ENCODE results near the gene MAMSTR.

Gene MAMSTR

DNA sequence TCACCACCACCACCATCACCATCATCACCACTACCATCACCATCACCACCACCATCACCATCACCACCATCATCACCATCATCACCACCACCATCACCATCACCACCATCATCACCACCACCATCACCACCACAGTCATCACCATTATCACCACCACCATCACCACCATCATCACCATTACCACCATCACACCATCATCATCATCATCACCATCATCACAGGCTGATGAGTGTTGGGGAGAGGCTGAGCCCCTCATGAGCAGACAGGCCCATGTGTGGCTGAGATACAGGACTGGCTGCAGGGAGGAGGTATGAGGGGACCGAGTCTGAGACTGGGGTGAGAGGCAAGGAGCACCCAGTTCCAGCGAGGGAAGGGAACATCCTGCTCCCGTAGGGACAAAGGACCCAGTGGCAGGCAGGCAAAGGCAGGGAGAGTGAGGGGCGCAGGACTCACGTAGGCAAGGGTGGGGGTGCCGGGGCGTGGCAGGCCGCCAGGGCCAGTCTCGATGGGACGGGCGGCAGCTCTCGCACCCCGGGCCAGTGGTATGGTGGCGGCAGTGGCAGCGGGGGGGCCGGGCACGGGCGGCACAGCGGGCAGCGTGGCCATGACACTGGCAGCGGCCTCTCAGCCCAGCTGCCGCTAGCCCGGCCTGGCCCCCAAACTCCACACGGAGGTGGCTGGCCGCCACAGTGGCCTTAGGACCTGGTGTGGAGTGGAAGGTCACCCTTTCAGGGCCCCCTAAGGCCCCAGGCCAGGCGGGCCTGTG, 49.4 kb downstream of the MAMSTR start:
- no peaks in the 10 kb centered on the region for H3F3A ChIP-seq (ENCODE audit: control insufficient read depth, insufficient read depth)
- H3K9me2 ChIP-seq (replicated peaks; ENCODE audit: control insufficient read depth, low read length) = no peaks in the 10 kb centered on the region
- H3K4me3 ChIP-seq (ENCODE audit: low read length) = no peak overlapping the region
- H3K36me3 ChIP-seq (ENCODE audit: control insufficient read depth, low read length) = no peaks in the 10 kb centered on the region
- H3K9me3 ChIP-seq (ENCODE audit: control insufficient read depth, insufficient read depth, low read length) = peaks cover 5% of the 10 kb centered on the region; the same call in 1 of the 2 replicates
- no peaks in the 10 kb centered on the region for H4K20me1 ChIP-seq (ENCODE audit: control insufficient read depth, insufficient read depth, low read depth, low read length)
- no peaks in the 10 kb centered on the region for H3K27me3 ChIP-seq (ENCODE audit: control insufficient read depth, low read length)
- no peak for TF ChIP-seq CTCF (IDR thresholded peaks at IDR 0.05; ENCODE audit: low read depth, low read length, poor library complexity, severe bottlenecking)
- no peak for TF ChIP-seq EZH2phosphoT487 (IDR thresholded peaks at IDR 0.05; ENCODE audit: borderline replicate concordance, low read length)
- H3K4me2 ChIP-seq (ENCODE audit: low read length) = no peak overlapping the region
- no peaks in the 10 kb centered on the region for H3K79me2 ChIP-seq (ENCODE audit: control insufficient read depth, low read length)
- peaks cover 3% of the 10 kb centered on the region for H3K4me1 ChIP-seq (ENCODE audit: control insufficient read depth, low read length)
- H3K27ac ChIP-seq (ENCODE audit: low read depth, low read length) = no peak overlapping the region

DNA sequence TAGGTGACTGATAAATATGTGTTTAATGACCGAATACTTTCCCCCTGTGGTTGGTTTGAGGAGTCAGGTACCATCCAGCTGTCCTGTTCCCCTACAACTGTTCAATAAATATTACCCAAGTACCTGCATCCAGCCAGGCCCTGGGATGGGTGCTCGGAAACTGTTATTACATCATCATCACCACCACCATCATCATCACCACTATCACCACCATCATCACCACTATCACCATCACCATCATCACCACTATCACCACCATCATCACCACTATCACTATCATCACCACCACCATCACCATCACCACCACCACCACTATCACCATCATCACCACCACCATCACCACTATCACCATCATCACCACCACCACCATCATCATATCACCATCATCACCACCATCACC, 50.8 kb downstream of the MAMSTR start:
- TF ChIP-seq CTCF (IDR thresholded peaks at IDR 0.05; ENCODE audit: low read depth, low read length, poor library complexity, severe bottlenecking) (no peak), EZH2phosphoT487 (IDR thresholded peaks at IDR 0.05; ENCODE audit: borderline replicate concordance, low read length) (no peak)
- Histone ChIP-seq H3K36me3 (ENCODE audit: control insufficient read depth, low read length) (no peaks in the 10 kb centered on the region), H3K9me2 (replicated peaks; ENCODE audit: control insufficient read depth, low read length) (no peaks in the 10 kb centered on the region), H3K9me3 (ENCODE audit: control insufficient read depth, insufficient read depth, low read length) (peaks cover 5% of the 10 kb centered on the region; the same call in 1 of the 2 replicates), H3K4me3 (ENCODE audit: low read length) (no peak overlapping the region), H4K20me1 (ENCODE audit: control insufficient read depth, insufficient read depth, low read depth, low read length) (no peaks in the 10 kb centered on the region), H3K79me2 (ENCODE audit: control insufficient read depth, low read length) (no peaks in the 10 kb centered on the region), H3K27ac (ENCODE audit: low read depth, low read length) (no peak overlapping the region), H3F3A (ENCODE audit: control insufficient read depth, insufficient read depth) (no peaks in the 10 kb centered on the region), H3K4me1 (ENCODE audit: control insufficient read depth, low read length) (no peaks in the 10 kb centered on the region), H3K27me3 (ENCODE audit: control insufficient read depth, low read length) (no peaks in the 10 kb centered on the region), H3K4me2 (ENCODE audit: low read length) (no peak overlapping the region)

DNA sequence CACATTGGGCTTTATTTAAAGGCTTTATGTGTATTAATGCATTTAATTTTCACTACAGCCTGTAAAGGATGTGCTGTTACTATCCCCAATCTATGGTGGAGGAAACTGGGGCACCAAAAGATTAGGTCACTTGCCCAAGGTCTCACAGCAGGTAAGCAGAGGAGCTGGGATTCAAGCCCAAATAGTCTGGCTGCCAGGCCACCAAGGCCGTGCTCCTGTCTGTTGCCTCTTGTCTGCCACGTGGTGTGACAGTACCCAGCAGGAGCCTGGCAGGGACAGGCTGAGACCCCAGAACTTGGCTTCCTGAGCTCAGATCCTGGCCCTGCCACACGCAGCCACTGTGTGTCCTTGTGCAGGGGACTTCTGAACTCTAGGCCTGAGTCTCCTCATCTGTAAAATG, 51.2 kb downstream of the MAMSTR start:
- H3K79me2 ChIP-seq (ENCODE audit: control insufficient read depth, low read length) = no peaks in the 10 kb centered on the region
- no peak overlapping the region for H3K4me3 ChIP-seq (ENCODE audit: low read length)
- no peaks in the 10 kb centered on the region for H3K9me2 ChIP-seq (replicated peaks; ENCODE audit: control insufficient read depth, low read length)
- no peaks in the 10 kb centered on the region for H3F3A ChIP-seq (ENCODE audit: control insufficient read depth, insufficient read depth)
- no peak for TF ChIP-seq EZH2phosphoT487 (IDR thresholded peaks at IDR 0.05; ENCODE audit: borderline replicate concordance, low read length)
- TF ChIP-seq CTCF (IDR thresholded peaks at IDR 0.05; ENCODE audit: low read depth, low read length, poor library complexity, severe bottlenecking) = no peak
- H3K9me3 ChIP-seq (ENCODE audit: control insufficient read depth, insufficient read depth, low read length) = peaks cover 5% of the 10 kb centered on the region; the same call in 1 of the 2 replicates
- H3K27ac ChIP-seq (ENCODE audit: low read depth, low read length) = no peak overlapping the region
- H3K4me1 ChIP-seq (ENCODE audit: control insufficient read depth, low read length) = no peaks in the 10 kb centered on the region
- H4K20me1 ChIP-seq (ENCODE audit: control insufficient read depth, insufficient read depth, low read depth, low read length) = no peaks in the 10 kb centered on the region
- no peak overlapping the region for H3K4me2 ChIP-seq (ENCODE audit: low read length)
- H3K27me3 ChIP-seq (ENCODE audit: control insufficient read depth, low read length) = no peaks in the 10 kb centered on the region
- H3K36me3 ChIP-seq (ENCODE audit: control insufficient read depth, low read length) = no peaks in the 10 kb centered on the region

All from DOHH2 (cell line).